ENCODE results near the gene HLCS.
A peak's percentile ranks its signal among the peaks of the same experiment; 100 is the strongest.

Gene HLCS

GRCh38 chr21:36879827-36880226 is 86.6 kb downstream of the HLCS start:
- DNase-seq, result no peak

- DNase-seq, result no peak
Observed at GRCh38 chr21:36877741-36878140, 88.7 kb downstream of the HLCS start.

- DNase-seq, result no peak
Observed at GRCh38 chr21:36874665-36875064, 91.8 kb downstream of the HLCS start.

- DNase-seq, result no peak
Observed at GRCh38 chr21:36873513-36873912, 93.0 kb downstream of the HLCS start.

- DNase-seq, result no peak
Observed at GRCh38 chr21:36867291-36867905, 99.1 kb downstream of the HLCS start.

- DNase-seq, result no peak
Observed at GRCh38 chr21:36866419-36866818, 100.0 kb downstream of the HLCS start.

GRCh38 chr21:36864974-36865373 is 101.5 kb downstream of the HLCS start:
- DNase-seq, result no peak

GRCh38 chr21:36863260-36863659 is 103.2 kb downstream of the HLCS start:
- no peak for DNase-seq

GRCh38 chr21:36861595-36862323 is 104.7 kb downstream of the HLCS start:
- DNase-seq, result no peak

- DNase-seq, result no peak
Observed at GRCh38 chr21:36860736-36861594, 105.5 kb downstream of the HLCS start.

- DNase-seq, result no peak
Observed at GRCh38 chr21:36859744-36860501, 106.5 kb downstream of the HLCS start.

- DNase-seq, result no peak
Observed at GRCh38 chr21:36858320-36858957, 108.0 kb downstream of the HLCS start.

- no peak for DNase-seq
Observed at GRCh38 chr21:36856643-36857042, 109.8 kb downstream of the HLCS start.

- DNase-seq, result peak; percentile 28
Observed at GRCh38 chr21:36854391-36854790, 112.1 kb downstream of the HLCS start.

GRCh38 chr21:36852864-36853263 is 113.6 kb downstream of the HLCS start:
- DNase-seq, result no peak

- DNase-seq, result no peak
Observed at GRCh38 chr21:36852293-36852692, 114.2 kb downstream of the HLCS start.

- DNase-seq, result no peak
Observed at GRCh38 chr21:36851121-36851520, 115.3 kb downstream of the HLCS start.

GRCh38 chr21:36850372-36850771 is 116.1 kb downstream of the HLCS start:
- DNase-seq, result no peak

- no peak for DNase-seq
Observed at GRCh38 chr21:36849461-36850105, 116.9 kb downstream of the HLCS start.

GRCh38 chr21:36848730-36849274 is 117.7 kb downstream of the HLCS start:
- no peak for DNase-seq

GRCh38 chr21:36847189-36847588 is 119.3 kb downstream of the HLCS start:
- DNase-seq, result no peak

- no peak for DNase-seq
Observed at GRCh38 chr21:36846631-36847030, 119.8 kb downstream of the HLCS start.
